ENCODE measurements around the gene C2CD2. TPM values are rescaled to one million over a fixed set of nuclear protein-coding genes. Genes with fewer than 3 reads are reported as not detected.

Gene C2CD2
- total and polyA plus RNA-seq, 2 of the 8 experiments (the other 6 are each of a cell fraction or from before 2014, with no cell fraction given): 10.4 to 13.0 TPM

DNA sequence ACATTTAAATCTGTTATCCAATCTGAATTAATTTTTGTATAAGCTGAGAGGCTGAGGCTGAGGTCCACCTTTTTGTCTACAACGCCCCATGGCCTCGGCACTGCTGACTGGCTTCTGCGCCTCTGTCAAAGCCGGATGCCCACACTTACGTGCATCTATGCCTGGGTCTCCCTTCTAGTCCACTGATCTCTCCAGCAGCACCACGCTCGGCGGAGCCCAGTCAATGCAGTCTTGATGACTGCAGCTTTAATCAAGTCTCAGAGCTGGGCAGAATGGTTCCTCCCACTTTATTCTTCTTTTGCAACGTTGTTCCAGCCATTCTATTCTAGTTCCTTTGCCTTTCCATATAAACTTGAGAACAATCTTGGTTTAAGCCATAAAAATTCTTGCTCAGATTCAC lies 84.0 kb downstream of the C2CD2 start:
- Histone ChIP-seq H2BK120ac (replicated peaks; ENCODE audit: low read depth, low read length) (no peak overlapping the region), H3K27ac (ENCODE audit: low read depth, low read length) (no peak overlapping the region), H3K23me2 (ENCODE audit: low read depth, low read length) (no peaks in the 10 kb centered on the region), H3K36me3 (ENCODE audit: control insufficient read depth in 2 of 4, insufficient read depth in 4 of 4, low read length in 3 of 4) (no peaks in the 10 kb centered on the region), H3K4me1 (replicated peaks in 1 of 4; ENCODE audit: control insufficient read depth in 3 of 4, insufficient read depth in 4 of 4, low read length in 3 of 4) (peaks cover 0 to 6% (median 0%) of the 10 kb centered on the region in 4 experiments; a peak in 2 of 7 replicates), H4K5ac (ENCODE audit: insufficient read length, low read depth, low read length) (no peak overlapping the region), H2BK20ac (ENCODE audit: low read length) (no peak overlapping the region), H3K79me1 (ENCODE audit: low read depth, low read length) (peaks cover 8% of the 10 kb centered on the region), H3K56ac (replicated peaks; ENCODE audit: insufficient read length, low read depth, low read length) (no peak overlapping the region), H2BK15ac (ENCODE audit: low read length) (no peak overlapping the region), H2AK5ac (ENCODE audit: low read depth, low read length) (no peak overlapping the region), H3K9me3 (ENCODE audit: insufficient read depth in 2 of 2, low read depth in 1 of 2, low read length in 1 of 2) (no peaks in the 10 kb centered on the region), H3K9ac (replicated peaks in 1 of 4; ENCODE audit: extremely low read depth in 1 of 4, low read depth in 3 of 4, low read length in 3 of 4) (no peak overlapping the region), H3K4ac (replicated peaks; ENCODE audit: insufficient read length, low read depth, low read length) (no peak overlapping the region), H4K20me1 (replicated peaks in 1 of 2; ENCODE audit: control insufficient read depth in 1 of 2, insufficient read depth in 2 of 2, low read length in 2 of 2) (peaks cover 0 to 3% of the 10 kb centered on the region in 2 experiments), H3K4me2 (ENCODE audit: insufficient read depth in 1 of 2, low read depth in 2 of 2, low read length in 2 of 2) (no peak overlapping the region), H3K79me2 (ENCODE audit: control insufficient read depth in 1 of 2, insufficient read depth in 2 of 2, low read length in 2 of 2) (peaks cover 0 to 13% of the 10 kb centered on the region in 2 experiments; a peak in 2 of 4 replicates), H3K18ac (ENCODE audit: extremely low read depth, low read length) (no peak overlapping the region), H4K8ac (ENCODE audit: extremely low read depth, insufficient read depth, low read length) (no peak overlapping the region), H2BK5ac (ENCODE audit: low read depth, low read length) (no peak overlapping the region), H3K4me3 (ENCODE audit: extremely low read depth in 1 of 4, insufficient read depth in 2 of 4, low read depth in 3 of 4, low read length in 4 of 4) (no peak overlapping the region), H3K14ac (ENCODE audit: insufficient read length) (no peak overlapping the region), H3K27me3 (replicated peaks in 1 of 4; ENCODE audit: control insufficient read depth in 3 of 4, extremely low read depth in 1 of 4, insufficient read depth in 3 of 4, low read length in 3 of 4) (no peaks in the 10 kb centered on the region), H2BK12ac (ENCODE audit: low read depth, low read length) (no peak overlapping the region), H3K23ac (ENCODE audit: insufficient read length) (no peak overlapping the region), H2AFZ (ENCODE audit: low read length) (no peak overlapping the region), H4K91ac (replicated peaks; ENCODE audit: insufficient read length, low read length) (no peak overlapping the region)
- 84% methylated on average over 9 of the region's 9 CpGs; no CpG with 5 or more reads in 1 of the 2 experiments for WGBS, 2 experiments (ENCODE audit: extremely low coverage in 1 of 2, insufficient coverage in 1 of 2, insufficient read length in 1 of 2, insufficient replicate concordance in 2 of 2, low coverage in 1 of 2, low lambda C conversion rate in 2 of 2, missing lambda C conversion rate in 1 of 2)
- FAIRE-seq (no peak), DNase-seq (ENCODE audit: low read depth in 1 of 2, low spot score in 2 of 2) (no peak)
- TF ChIP-seq SP4 (IDR thresholded peaks at IDR 0.05; ENCODE audit: low read length): no peak
- no peak for TF ChIP-seq MAFK (IDR thresholded peaks at IDR 0.05; ENCODE audit: low read depth, low read length)
- TF ChIP-seq EZH2 (IDR thresholded peaks at IDR 0.05; ENCODE audit: low read depth, low read length, severe bottlenecking): no peak
- TF ChIP-seq TCF12 (IDR thresholded peaks at IDR 0.05; ENCODE audit: low read depth, low read length): no peak
- ChIA-PET POLR2A (ENCODE audit: partially characterized antibody) (interaction anchor here (0.7 kb wide), 1 partner anchor 7 kb away, joined by 6 read pairs; no protein-coding TSS in a partner anchor), CTCF (ENCODE audit: partially characterized antibody) (interaction anchor here (1.0 to 1.6 kb wide), 2 partner anchors 18 to 41 kb away, joined by 3 read pairs; no protein-coding TSS in a partner anchor)
